Endodermal cell (in vitro differentiated cells): Measurements from ENCODE around the gene SHANK3. TPM values are rescaled to one million over a fixed set of nuclear protein-coding genes. Genes with fewer than 3 reads are reported as not detected.

Experiments used
- DNase-seq: peaks from one replicate; pipeline ENCODE4 v3.0.0-alpha.2; 2017
- H3K27ac ChIP-seq: 2 replicates; pipeline ENCODE4 v1.5.1; 2013; ENCODE audit warnings: mild to moderate bottlenecking, low read depth, low read length, moderate library complexity
- H3K27me3 ChIP-seq: 2 replicates; pipeline ENCODE4 v1.6.1; 2013; ENCODE audit warnings: mild to moderate bottlenecking, low read length, moderate library complexity; ENCODE audit not compliant: insufficient read depth, control insufficient read depth, poor library complexity, severe bottlenecking
- H3K36me3 ChIP-seq: 2 replicates; pipeline ENCODE4 v1.7.0; 2013; ENCODE audit warnings: mild to moderate bottlenecking, low read length, moderate library complexity; ENCODE audit not compliant: control insufficient read depth, insufficient read depth
- H3K4me1 ChIP-seq: one replicate; pipeline ENCODE4 v1.7.0; 2013; ENCODE audit warnings: low read length; ENCODE audit not compliant: control insufficient read depth, insufficient read depth
- H3K4me3 ChIP-seq: 2 replicates; pipeline ENCODE4 v1.5.1; 2013; ENCODE audit warnings: mild to moderate bottlenecking, low read length, moderate library complexity
- H3K9ac ChIP-seq: 2 replicates; pipeline ENCODE4 v1.6.1; 2013; ENCODE audit warnings: mild to moderate bottlenecking, low read length, moderate library complexity; ENCODE audit not compliant: poor library complexity, severe bottlenecking; ENCODE audit errors: extremely low read depth
- H3K9me3 ChIP-seq: 2 replicates; pipeline ENCODE4 v1.6.1; 2013; ENCODE audit warnings: mild to moderate bottlenecking, low read length, moderate library complexity; ENCODE audit not compliant: control insufficient read depth
- H3K27ac Mint-ChIP-seq: 2 replicates; pipeline ENCODE4 v1.8.0; 2020; ENCODE audit warnings: mixed read lengths
- H3K27me3 Mint-ChIP-seq: 2 replicates; pipeline ENCODE4 v1.8.0; 2021; ENCODE audit warnings: mild to moderate bottlenecking, mixed read lengths; ENCODE audit not compliant: insufficient read depth
- H3K36me3 Mint-ChIP-seq: 2 replicates; pipeline ENCODE4 v1.8.0; 2020; ENCODE audit warnings: low read depth, mixed read lengths
- H3K4me1 Mint-ChIP-seq: 2 replicates; pipeline ENCODE4 v1.8.0; 2020; ENCODE audit warnings: mixed read lengths
- H3K4me3 Mint-ChIP-seq: 2 replicates; pipeline ENCODE4 v1.8.0; 2020; ENCODE audit warnings: mild to moderate bottlenecking, moderate library complexity, mixed read lengths
- H3K9me3 Mint-ChIP-seq: 2 replicates; pipeline ENCODE4 v1.8.0; 2020; ENCODE audit warnings: mild to moderate bottlenecking, mixed read lengths
- CTCF ChIP-seq: fragments of 200-600 bp; sonication (generic); conservative IDR thresholded peaks from 2 replicates; pipeline ENCODE4 v1.5.0; 2021; ENCODE audit warnings: antibody characterized with exemption, mild to moderate bottlenecking
- WGBS, 2 experiments: methylation state at CpG; one replicate each; pipeline versions ENCODE4 v1.1.5 to v1.1.7; 2013; ENCODE audit warnings: missing lambda C conversion rate in 2 of 2, mixed read lengths in 1 of 2; ENCODE audit not compliant: insufficient coverage in 1 of 2, insufficient read length in 1 of 2; 5-methylcytosine and 5-hydroxymethylcytosine counted together
- total RNA-seq, 2 donors: library from RNA; stranded (reverse); fragmentation: NEBNext Ultra II Directional in 1 of 2; extraction: Animal tissue kit (Norgen Biotek cat#: 25700) in 1 of 2; gene quantifications; 2 replicates in 1 of 2; 3 replicates in 1 of 2; pipeline ENCODE4 v1.2.1, GENCODE V29; 2021

The SHANK3 gene
- total RNA-seq, 2 donors from 2014 or later = 9.4 to 11.1 TPM

DNA sequence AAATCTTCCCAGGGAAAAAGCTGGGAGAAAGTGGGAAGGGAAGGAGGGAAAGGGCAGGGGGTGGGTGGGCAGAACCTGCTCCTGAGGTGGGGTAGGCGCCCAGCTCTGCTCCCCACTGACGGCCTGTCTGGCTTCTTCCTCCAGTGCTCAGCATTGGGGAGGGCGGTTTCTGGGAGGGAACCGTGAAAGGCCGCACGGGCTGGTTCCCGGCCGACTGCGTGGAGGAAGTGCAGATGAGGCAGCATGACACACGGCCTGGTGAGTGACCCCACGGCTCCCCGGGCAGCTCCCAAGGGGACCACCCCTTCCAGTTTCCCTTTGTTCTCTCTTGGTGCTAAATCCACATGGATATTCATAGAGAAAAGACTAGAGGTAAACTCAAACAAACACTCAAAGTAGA, 25.9 kb downstream of the SHANK3 start:
- H3K27ac Mint-ChIP-seq = no peak overlapping the region
- H3K27ac ChIP-seq = no peak overlapping the region
- H3K27me3 Mint-ChIP-seq = peaks cover 14% of the 10 kb centered on the region
- peaks cover 5% of the 10 kb centered on the region for H3K27me3 ChIP-seq
- no peaks in the 10 kb centered on the region for H3K9me3 Mint-ChIP-seq
- H3K4me1 ChIP-seq = no peaks in the 10 kb centered on the region
- WGBS, 2 experiments = 86 to 87% methylated on average over 11 to 12 of the region's 12 CpGs
- peak; percentile 45 for DNase-seq
- no peak overlapping the region for H3K4me3 ChIP-seq
- no peak for TF ChIP-seq CTCF
- no peak overlapping the region for H3K9ac ChIP-seq
- no peaks in the 10 kb centered on the region for H3K9me3 ChIP-seq
- peak overlapping the region; percentile 61 for H3K4me3 Mint-ChIP-seq
- peaks cover 4% of the 10 kb centered on the region for H3K4me1 Mint-ChIP-seq
- H3K36me3 Mint-ChIP-seq = no peaks in the 10 kb centered on the region
- H3K36me3 ChIP-seq = no peaks in the 10 kb centered on the region

- H3K27ac ChIP-seq = no peak overlapping the region
- H3K4me3 Mint-ChIP-seq = peak overlapping the region; percentile 61
- H3K4me1 Mint-ChIP-seq = peaks cover 4% of the 10 kb centered on the region
- TF ChIP-seq CTCF = no peak
- no peaks in the 10 kb centered on the region for H3K36me3 ChIP-seq
- no peak overlapping the region for H3K27ac Mint-ChIP-seq
- no peak overlapping the region for H3K9ac ChIP-seq
- WGBS, 2 experiments = 90 to 95% methylated on average over 9 to 15 of the region's 15 CpGs
- peak; percentile 35 for DNase-seq
- no peaks in the 10 kb centered on the region for H3K9me3 Mint-ChIP-seq
- no peaks in the 10 kb centered on the region for H3K4me1 ChIP-seq
- H3K27me3 Mint-ChIP-seq = peaks cover 14% of the 10 kb centered on the region
- H3K4me3 ChIP-seq = no peak overlapping the region
- no peaks in the 10 kb centered on the region for H3K36me3 Mint-ChIP-seq
- peaks cover 5% of the 10 kb centered on the region for H3K27me3 ChIP-seq
- no peaks in the 10 kb centered on the region for H3K9me3 ChIP-seq
Observed at GRCh38 chr22:50699001-50699755, 26.6 kb downstream of the SHANK3 start.

DNA sequence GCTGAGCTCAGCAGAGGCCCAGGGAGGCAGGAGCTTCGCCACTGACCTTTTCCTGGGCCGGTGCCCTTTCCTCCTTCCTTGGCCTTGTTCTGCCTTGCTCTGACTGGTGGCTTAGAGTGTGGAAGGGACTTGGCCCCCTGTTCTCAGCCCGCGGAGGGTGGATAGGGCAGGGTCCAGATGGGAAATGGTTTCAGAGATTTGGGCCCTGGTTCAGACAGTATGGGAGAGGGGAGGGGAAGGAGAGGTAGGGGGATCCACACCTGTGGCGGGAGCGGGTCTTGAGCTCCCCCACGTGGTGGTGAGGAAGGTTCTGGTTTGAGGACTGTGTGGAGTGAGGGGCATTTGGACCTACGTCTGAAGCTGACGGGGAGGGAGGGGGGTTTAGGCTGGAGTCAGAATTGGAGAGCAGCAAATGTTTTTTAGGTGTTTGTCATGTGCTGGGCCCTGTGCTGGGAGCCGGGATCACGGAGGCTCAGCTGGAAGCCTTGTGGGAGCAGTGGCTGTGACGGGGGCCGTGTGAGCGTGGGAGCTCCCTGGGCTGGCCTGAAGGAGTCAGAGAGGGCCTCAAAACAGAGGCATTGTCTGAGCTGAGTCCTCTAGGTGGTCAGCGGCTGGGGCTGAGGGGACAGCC, 27.2 kb downstream of the SHANK3 start:
- WGBS, 2 experiments = 69 to 90% methylated on average over 6 to 14 of the region's 15 CpGs
- Histone ChIP-seq H3K4me3 (no peak overlapping the region), H3K9ac (no peak overlapping the region), H3K4me1 (no peaks in the 10 kb centered on the region), H3K27ac (no peak overlapping the region), H3K36me3 (no peaks in the 10 kb centered on the region), H3K27me3 (peaks cover 5% of the 10 kb centered on the region), H3K9me3 (no peaks in the 10 kb centered on the region)
- Mint-ChIP-seq H3K27me3 (peaks cover 14% of the 10 kb centered on the region), H3K9me3 (no peaks in the 10 kb centered on the region), H3K4me1 (peaks cover 4% of the 10 kb centered on the region), H3K36me3 (no peaks in the 10 kb centered on the region), H3K4me3 (no peak overlapping the region), H3K27ac (no peak overlapping the region)
- peak; percentile 79 for DNase-seq
- peak; percentile 74 for TF ChIP-seq CTCF
